ENCODE results near the gene SYT12.

Gene SYT12

DNA sequence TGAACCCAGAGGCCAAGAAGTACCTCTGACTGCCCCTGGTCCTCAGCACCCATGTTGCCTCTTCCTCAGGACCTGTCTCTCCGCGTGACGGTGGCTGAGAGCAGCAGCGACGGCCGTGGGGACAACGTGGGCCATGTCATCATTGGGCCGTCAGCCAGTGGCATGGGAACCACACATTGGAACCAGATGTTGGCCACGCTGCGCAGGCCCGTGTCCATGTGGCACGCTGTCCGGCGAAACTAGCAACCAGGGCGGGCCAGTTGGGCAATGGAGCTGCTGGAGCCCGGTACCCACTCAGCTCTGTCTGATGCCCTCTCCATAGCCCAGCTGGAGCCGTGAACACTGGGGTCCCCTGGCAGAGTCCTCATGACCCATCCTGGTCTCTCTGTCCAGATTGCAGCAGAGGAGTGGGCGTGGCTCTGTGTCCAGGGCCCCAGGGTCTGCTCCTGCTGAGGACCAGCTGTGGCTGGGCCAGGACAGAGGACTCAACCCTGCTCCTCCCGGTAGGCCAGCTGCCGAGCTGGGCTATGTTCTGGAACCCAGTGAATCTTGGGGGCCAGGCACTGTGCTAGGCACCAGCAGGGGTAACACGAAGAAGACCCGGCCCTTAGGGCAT is 25.7 kb downstream of the SYT12 start:
- H3K4me3 Mint-ChIP-seq: no peak overlapping the region
- no peak for DNase-seq (ENCODE audit: low spot score)
- H3K4me1 Mint-ChIP-seq (ENCODE audit: low read depth): no peaks in the 10 kb centered on the region
- H3K9me3 Mint-ChIP-seq: no peaks in the 10 kb centered on the region
- H3K36me3 Mint-ChIP-seq (ENCODE audit: low read depth): no peaks in the 10 kb centered on the region
- H3K27me3 Mint-ChIP-seq (ENCODE audit: low read depth): no peaks in the 10 kb centered on the region
- H3K27ac Mint-ChIP-seq: no peak overlapping the region

DNA sequence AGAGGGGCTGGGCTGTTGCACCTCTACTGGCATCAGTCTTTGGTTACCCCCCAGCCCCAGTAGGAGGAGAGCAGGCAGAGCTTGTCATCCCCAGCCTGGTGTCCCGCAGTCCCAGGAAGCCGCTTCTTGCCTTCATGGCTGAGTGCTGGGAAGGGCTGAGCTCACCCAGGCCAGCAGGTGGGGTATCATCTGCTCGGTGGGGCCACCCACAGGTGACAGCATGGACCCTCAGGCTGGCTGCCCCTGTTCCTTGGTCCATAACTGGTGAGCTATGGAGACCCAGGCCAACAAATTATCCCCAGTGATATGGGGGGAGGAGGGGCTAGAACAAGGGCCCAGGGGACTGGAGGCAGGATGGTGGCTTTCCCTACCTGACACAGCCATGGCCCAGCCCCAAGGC is 27.2 kb downstream of the SYT12 start:
- H3K27ac Mint-ChIP-seq: no peak overlapping the region
- no peak overlapping the region for H3K4me3 Mint-ChIP-seq
- no peaks in the 10 kb centered on the region for H3K27me3 Mint-ChIP-seq (ENCODE audit: low read depth)
- no peaks in the 10 kb centered on the region for H3K9me3 Mint-ChIP-seq
- H3K36me3 Mint-ChIP-seq (ENCODE audit: low read depth): no peaks in the 10 kb centered on the region
- DNase-seq (ENCODE audit: low spot score): no peak
- peaks cover 1% of the 10 kb centered on the region for H3K4me1 Mint-ChIP-seq (ENCODE audit: low read depth)

DNA sequence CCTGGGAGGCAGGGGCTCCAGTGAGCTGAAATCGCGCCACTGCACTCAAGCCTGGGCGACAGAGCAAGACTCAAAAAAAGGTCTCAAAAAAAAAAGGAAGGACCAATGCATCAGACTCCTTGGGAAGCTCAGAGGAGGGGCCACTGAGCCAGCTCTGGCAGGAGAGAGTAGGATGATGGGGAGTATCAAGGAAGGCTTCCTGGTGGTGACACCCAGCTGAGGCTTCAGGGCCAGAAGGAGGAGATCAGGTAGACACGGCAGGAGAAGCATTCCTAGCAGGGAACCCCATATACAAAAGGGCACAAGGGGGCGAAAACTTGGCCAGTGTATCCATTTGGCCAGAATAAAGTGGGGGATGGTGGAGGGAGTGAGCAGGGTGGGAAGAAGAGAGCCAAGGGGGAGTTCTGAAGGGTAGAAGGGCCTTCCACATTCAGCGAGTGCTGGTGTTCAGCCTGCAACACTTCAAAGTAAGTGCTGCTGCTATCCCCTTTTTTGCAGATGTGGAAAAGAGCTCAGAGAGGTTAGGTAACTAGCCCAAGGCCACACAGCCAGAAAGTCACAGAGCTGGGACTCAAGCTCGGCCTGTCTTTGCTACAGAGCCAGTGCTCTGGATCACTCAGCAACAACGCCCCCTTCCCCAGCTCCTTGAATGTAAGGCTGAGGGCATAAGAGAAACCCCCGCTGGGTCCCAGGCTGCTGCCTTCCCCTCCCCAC is 28.4 kb downstream of the SYT12 start:
- no peaks in the 10 kb centered on the region for H3K36me3 Mint-ChIP-seq (ENCODE audit: low read depth)
- H3K9me3 Mint-ChIP-seq: no peaks in the 10 kb centered on the region
- H3K27ac Mint-ChIP-seq: no peak overlapping the region
- no peak for DNase-seq (ENCODE audit: low spot score)
- H3K27me3 Mint-ChIP-seq (ENCODE audit: low read depth): peaks cover 1% of the 10 kb centered on the region
- no peak overlapping the region for H3K4me3 Mint-ChIP-seq
- H3K4me1 Mint-ChIP-seq (ENCODE audit: low read depth): peaks cover 6% of the 10 kb centered on the region

DNA sequence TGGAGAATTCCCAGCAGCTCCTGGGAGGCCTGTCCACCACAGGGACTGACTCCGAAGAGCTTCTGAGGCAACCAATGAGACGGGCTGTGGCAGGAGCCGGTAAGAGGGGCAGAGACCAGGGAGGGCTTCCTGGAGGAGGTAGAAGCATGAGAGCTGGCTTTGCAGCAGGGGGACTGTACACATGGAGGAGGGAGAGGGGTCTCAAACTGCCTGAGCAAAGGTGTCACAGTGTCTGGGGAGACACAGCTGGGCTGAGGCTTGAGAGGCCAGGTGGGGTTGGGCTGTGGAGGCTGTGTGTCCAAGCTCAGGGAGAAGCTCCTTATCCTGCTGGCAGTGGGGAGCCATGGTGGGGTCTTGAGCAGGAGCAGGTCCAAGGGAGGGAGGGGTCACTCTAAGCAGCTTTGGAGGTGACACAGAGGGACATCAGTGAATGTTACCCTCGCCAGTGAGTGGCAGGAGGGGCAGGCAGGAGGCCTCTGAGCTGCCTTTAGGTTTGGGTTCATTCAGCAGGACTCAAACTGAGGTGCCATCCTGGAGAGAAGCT is 29.1 kb downstream of the SYT12 start:
- Mint-ChIP-seq H3K27me3 (ENCODE audit: low read depth) (peaks cover 1% of the 10 kb centered on the region), H3K4me1 (ENCODE audit: low read depth) (peaks cover 7% of the 10 kb centered on the region), H3K4me3 (no peak overlapping the region), H3K9me3 (no peaks in the 10 kb centered on the region), H3K36me3 (ENCODE audit: low read depth) (no peaks in the 10 kb centered on the region), H3K27ac (no peak overlapping the region)
- no peak for DNase-seq (ENCODE audit: low spot score)

DNA sequence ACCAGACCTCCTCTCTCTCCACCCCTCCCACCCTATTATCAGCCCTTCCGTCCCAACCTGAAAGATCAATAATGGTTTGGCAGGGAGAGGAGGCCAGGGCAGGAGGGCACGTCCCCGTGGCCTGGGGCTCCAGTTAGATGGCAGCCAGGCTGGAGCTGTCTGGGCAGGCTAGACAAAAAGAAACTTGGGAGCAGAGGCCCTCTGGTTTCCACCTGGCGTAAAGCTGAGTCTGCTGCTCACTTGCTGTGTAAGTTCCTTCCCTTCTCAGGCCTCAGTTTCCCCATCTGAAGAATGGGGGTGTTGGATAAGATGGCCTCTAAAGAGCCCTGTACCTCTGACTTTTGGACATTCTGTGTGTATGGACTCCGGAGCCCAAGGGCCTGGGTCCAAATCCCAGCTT is 30.0 kb downstream of the SYT12 start:
- peaks cover 7% of the 10 kb centered on the region for H3K4me1 Mint-ChIP-seq (ENCODE audit: low read depth)
- peaks cover 4% of the 10 kb centered on the region for H3K27me3 Mint-ChIP-seq (ENCODE audit: low read depth)
- no peaks in the 10 kb centered on the region for H3K9me3 Mint-ChIP-seq
- no peak for DNase-seq (ENCODE audit: low spot score)
- no peaks in the 10 kb centered on the region for H3K36me3 Mint-ChIP-seq (ENCODE audit: low read depth)
- H3K27ac Mint-ChIP-seq: no peak overlapping the region
- H3K4me3 Mint-ChIP-seq: no peak overlapping the region

DNA sequence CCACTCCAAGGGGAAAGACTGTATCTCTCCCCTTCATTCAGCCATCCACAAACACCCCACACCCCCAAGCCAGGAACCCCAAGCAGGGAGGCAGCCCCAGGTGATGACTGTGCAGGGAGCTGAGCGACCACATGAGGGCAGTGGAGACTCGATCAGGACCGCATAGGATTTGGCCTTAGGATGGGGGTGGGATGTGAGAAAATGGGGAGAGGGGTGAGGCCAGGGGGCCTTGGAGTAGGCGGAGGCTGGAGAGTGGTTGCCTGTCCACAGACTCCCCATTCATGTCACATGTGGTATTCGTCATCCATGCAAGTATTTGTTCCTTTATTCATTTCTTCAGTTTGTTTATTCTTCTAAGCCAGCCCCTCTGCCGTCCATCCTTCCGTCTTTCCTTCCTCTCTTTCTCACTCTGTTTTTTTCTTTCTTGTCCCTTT is 31.0 kb downstream of the SYT12 start:
- DNase-seq (ENCODE audit: low spot score): peak; percentile 25
- H3K27me3 Mint-ChIP-seq (ENCODE audit: low read depth): peaks cover 4% of the 10 kb centered on the region
- peaks cover 7% of the 10 kb centered on the region for H3K4me1 Mint-ChIP-seq (ENCODE audit: low read depth)
- H3K36me3 Mint-ChIP-seq (ENCODE audit: low read depth): no peaks in the 10 kb centered on the region
- H3K9me3 Mint-ChIP-seq: no peaks in the 10 kb centered on the region
- no peak overlapping the region for H3K27ac Mint-ChIP-seq
- H3K4me3 Mint-ChIP-seq: no peak overlapping the region

DNA sequence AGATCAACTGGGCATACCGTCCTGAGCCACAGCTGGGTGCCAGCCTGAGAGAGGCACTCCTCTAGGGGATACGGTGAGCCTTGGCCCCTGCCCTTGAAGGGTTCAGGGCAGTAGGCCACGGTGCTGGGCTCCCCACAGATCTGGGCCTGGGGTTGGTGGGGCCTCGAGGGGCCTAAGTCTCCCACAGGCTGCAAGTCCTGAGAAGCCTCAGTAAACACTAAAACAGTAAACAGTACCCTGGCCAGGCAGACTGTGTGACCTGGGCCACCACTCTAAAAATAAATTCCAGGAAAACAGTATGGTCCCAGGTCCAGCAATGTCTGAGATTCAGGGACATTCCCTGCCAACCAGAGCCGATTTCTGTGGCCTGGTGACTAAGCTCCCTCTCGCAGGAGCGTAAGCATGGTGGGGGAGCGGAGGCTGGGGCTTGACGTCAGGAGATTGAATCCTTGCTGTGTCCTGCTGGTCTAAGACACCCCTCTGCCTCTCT is 31.5 kb downstream of the SYT12 start:
- Mint-ChIP-seq H3K27me3 (ENCODE audit: low read depth) (peaks cover 4% of the 10 kb centered on the region), H3K36me3 (ENCODE audit: low read depth) (no peaks in the 10 kb centered on the region), H3K27ac (no peak overlapping the region), H3K9me3 (no peaks in the 10 kb centered on the region), H3K4me3 (no peak overlapping the region), H3K4me1 (ENCODE audit: low read depth) (peaks cover 7% of the 10 kb centered on the region)
- DNase-seq (ENCODE audit: low spot score): no peak

DNA sequence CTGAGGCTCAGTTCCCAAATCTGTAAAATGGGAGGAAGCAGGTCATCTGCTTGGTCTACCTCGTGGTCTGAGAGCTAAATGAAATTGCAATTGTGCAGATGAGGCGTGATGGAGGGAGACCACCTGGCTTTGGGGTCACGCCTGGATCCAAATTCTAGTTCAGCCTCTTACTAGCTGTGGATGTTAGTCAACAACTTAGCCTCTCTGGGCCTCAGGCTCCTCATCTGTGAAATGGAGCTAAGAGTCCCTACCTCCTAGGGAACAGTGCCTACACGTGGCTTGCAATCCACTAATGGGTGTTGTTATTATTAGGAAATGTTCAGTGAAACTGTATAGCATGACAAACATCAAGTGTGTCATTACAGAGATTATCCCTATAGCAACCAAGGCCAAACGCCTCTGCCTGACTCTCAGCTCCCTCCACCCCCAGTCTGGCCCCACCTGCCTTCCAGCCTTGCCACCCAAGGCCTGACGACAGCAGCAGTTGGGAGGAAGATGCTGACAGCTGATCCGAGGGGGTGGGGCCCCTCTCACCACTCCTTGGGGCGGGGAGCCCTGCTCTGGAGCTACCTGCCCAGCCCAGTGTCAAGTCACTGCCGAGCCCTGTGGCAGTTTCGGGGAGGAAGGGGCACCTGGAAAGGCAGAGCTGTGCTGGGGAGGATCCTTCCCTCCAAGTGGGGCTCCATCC is 32.0 kb downstream of the SYT12 start:
- peaks cover 7% of the 10 kb centered on the region for H3K4me1 Mint-ChIP-seq (ENCODE audit: low read depth)
- H3K36me3 Mint-ChIP-seq (ENCODE audit: low read depth): no peaks in the 10 kb centered on the region
- peak; percentile 23 for DNase-seq (ENCODE audit: low spot score)
- H3K27ac Mint-ChIP-seq: no peak overlapping the region
- no peaks in the 10 kb centered on the region for H3K9me3 Mint-ChIP-seq
- H3K4me3 Mint-ChIP-seq: no peak overlapping the region
- peaks cover 4% of the 10 kb centered on the region for H3K27me3 Mint-ChIP-seq (ENCODE audit: low read depth)

DNA sequence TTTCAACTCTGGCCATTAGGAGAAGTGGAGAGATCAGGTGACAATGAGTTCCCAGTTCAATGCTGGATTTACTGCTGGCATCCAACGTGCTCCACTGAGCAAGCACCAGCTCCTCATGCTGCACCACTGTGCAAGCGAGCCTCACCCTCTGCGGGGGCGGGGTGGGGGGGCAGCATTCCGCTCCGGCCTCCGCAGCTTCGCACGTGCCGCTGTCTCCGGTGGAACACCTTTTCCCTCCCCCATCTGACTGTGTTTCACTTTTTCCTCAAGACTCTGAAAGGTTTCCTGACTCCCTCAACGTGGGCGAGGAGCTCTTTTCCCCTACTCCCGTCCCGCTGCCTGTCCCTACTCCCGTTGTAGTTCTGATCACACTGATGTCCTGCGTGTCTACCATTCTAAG is 32.9 kb downstream of the SYT12 start:
- no peaks in the 10 kb centered on the region for H3K9me3 Mint-ChIP-seq
- peaks cover 7% of the 10 kb centered on the region for H3K4me1 Mint-ChIP-seq (ENCODE audit: low read depth)
- DNase-seq (ENCODE audit: low spot score): no peak
- H3K4me3 Mint-ChIP-seq: no peak overlapping the region
- H3K27ac Mint-ChIP-seq: no peak overlapping the region
- no peaks in the 10 kb centered on the region for H3K36me3 Mint-ChIP-seq (ENCODE audit: low read depth)
- peaks cover 4% of the 10 kb centered on the region for H3K27me3 Mint-ChIP-seq (ENCODE audit: low read depth)

DNA sequence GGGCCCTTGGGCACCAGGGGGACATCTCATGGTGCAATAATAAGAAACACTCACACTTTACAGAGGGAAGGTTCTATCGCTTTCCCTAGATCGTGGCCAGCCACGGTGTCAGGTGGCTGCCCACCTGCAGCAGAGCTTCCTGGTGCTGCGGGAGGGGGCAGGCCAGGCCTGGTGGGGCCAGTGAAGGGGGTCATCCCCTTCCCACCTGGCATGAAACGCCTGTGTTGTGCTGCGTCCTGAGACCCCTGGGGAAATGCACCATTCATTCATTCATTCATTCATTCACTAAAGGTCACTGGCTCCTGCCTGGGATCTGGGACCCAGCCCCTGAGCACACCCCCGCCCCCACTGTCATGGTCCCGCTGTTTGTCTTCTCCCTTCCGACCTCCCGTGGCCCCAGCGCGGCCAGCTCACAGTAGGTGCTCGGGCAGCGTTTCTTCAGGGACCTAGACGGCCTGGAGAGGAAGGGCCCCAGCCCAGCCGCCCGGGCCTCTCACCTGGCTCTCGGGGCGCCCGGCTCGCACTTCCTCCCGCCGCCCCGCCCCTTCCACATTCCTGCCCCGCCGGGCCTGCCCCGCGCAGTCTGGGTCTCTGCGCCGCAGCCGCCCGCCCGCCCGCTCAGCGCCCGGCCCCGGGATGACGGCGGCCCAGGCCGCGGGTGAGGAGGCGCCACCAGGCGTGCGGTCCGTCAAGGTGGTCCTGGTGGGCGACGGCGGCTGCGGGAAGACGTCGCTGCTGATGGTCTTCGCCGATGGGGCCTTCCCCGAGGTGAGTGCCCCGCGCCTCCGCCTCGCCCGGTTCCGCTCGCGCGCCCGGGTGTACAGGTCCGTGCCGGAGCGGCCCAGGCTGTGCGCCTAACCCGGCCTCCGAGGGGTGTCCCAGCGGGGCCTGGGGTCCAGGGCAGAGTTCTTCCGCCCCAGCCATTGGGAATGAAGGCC is 33.6 kb downstream of the SYT12 start, which contains the start of gene RHOD:
Gene RHOD (plus strand): TSS at position 581 of the 938 bp plus-strand sequence. CDS start 56 bp downstream, at position 637.
- H3K27ac Mint-ChIP-seq: no peak within 1 kb of the TSS
- H3K9me3 Mint-ChIP-seq: no peaks in the 10 kb centered on the region
- peaks cover 7% of the 10 kb centered on the region for H3K4me1 Mint-ChIP-seq (ENCODE audit: low read depth)
- H3K27me3 Mint-ChIP-seq (ENCODE audit: low read depth): peaks cover 4% of the 10 kb centered on the region
- H3K36me3 Mint-ChIP-seq (ENCODE audit: low read depth): no peaks in the 10 kb centered on the region
- DNase-seq (ENCODE audit: low spot score): no peak
- peak within 1 kb of the TSS; percentile 49 for H3K4me3 Mint-ChIP-seq

DNA sequence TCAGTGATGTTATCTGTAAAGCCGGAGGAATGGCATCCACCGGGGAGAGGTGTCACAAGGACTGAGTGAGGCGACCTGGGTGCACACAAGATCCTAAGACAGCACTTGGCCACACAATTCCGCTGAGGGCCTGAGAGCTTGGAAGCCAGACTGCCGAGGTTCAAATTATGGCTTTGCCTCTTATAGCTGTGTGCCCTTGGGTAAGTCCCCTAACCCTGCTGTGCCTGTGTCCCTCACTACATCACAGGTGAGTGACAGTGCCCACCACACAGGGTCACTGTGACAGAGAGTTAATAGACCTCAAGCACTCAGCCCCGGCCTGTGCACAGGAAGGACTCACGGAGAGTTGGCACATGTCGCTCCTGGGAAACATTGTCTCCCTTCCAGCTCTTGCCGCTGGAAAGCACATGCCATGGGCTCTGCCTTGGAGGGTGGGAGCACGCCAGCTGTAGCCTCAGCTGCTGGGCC is 34.3 kb downstream of the SYT12 start:
- peaks cover 4% of the 10 kb centered on the region for H3K27me3 Mint-ChIP-seq (ENCODE audit: low read depth)

DNA sequence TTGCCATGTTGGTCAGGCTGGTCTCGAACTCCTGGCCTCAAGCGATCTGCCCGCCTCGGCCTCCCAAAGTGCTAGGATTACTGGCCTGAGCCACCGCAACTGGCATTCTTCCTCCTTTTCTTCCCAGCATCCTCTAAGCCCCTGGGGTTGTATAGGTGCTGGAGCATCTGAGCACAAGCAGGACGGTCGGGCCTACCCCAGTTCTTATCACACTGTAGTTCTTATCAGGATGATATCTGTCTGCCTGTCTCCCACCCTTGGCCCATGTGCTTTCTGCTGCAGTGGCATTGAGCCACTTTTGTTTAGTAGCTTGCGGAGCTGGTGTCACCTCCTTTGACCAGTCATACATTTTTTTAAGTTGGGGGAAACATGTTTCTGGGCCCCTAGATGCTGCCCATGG is 35.6 kb downstream of the SYT12 start:
- no peaks in the 10 kb centered on the region for H3K36me3 Mint-ChIP-seq (ENCODE audit: low read depth)
- peaks cover 7% of the 10 kb centered on the region for H3K4me1 Mint-ChIP-seq (ENCODE audit: low read depth)
- peaks cover 4% of the 10 kb centered on the region for H3K27me3 Mint-ChIP-seq (ENCODE audit: low read depth)
- DNase-seq (ENCODE audit: low spot score): no peak
- no peak overlapping the region for H3K4me3 Mint-ChIP-seq
- H3K27ac Mint-ChIP-seq: no peak overlapping the region
- no peaks in the 10 kb centered on the region for H3K9me3 Mint-ChIP-seq

More for the DNA sequence above, 34.3 kb downstream of the SYT12 start:
- Mint-ChIP-seq H3K27ac (no peak overlapping the region), H3K4me3 (peak overlapping the region; percentile 26), H3K9me3 (no peaks in the 10 kb centered on the region), H3K4me1 (ENCODE audit: low read depth) (peaks cover 7% of the 10 kb centered on the region), H3K36me3 (ENCODE audit: low read depth) (no peaks in the 10 kb centered on the region)
- no peak for DNase-seq (ENCODE audit: low spot score)

DNA sequence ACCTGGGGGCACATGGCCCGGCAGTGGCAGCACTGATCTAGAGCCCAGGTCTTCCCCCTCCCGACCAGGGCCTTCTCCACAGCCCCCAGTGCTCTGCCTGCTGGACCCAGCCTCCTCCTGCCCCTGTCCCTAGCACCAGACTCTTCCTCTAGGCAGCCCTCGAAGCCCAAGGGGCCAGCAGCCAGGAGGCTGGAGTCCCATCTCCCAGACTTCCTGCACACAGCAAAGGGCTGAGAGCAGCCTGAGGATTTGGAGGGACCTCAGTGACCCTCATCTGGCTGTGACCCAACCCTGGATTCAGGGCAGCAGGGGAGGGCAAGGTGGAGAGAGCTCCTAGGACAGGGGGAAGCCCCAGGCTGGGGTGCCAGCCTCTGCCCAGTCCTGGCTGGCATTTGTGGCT is 36.7 kb downstream of the SYT12 start:
- Mint-ChIP-seq H3K27me3 (ENCODE audit: low read depth) (peaks cover 4% of the 10 kb centered on the region), H3K4me3 (no peak overlapping the region), H3K36me3 (ENCODE audit: low read depth) (no peaks in the 10 kb centered on the region), H3K4me1 (ENCODE audit: low read depth) (peaks cover 7% of the 10 kb centered on the region), H3K27ac (no peak overlapping the region), H3K9me3 (no peaks in the 10 kb centered on the region)
- DNase-seq (ENCODE audit: low spot score): no peak

Data from T-helper 2 cell treated with Interferon-gamma antibody and Interleukin-4, amounts not matched to agents 5 μg/mL and 100 μg/mL, for 36 hours (primary cell).